SU-DHL-6 (cell line): ENCODE measurements around the gene PREX1.

Experiments
- EZH2phosphoT487 ChIP-seq: fragments of 200-600 bp; sonication (generic), shearing (Covaris generic); conservative IDR thresholded peaks from 2 replicates; pipeline ENCODE4 v1.6.1; 2018; ENCODE audit warnings: mild to moderate bottlenecking, antibody characterized with exemption, low read length, moderate library complexity, mixed read lengths
- TF ChIP-seq, protein P1 (sequence below): fragments of 200-600 bp; sonication (generic); IDR thresholded peaks from one replicate; pipeline ENCODE4 v1.5.1; 2017; ENCODE audit warnings: antibody characterized with exemption, mild to moderate bottlenecking, low read length, moderate library complexity; ENCODE audit not compliant: insufficient read depth, poor library complexity, severe bottlenecking

GRCh38 chr20:48618631-48619030, 209.2 kb downstream of the PREX1 start:
- TF ChIP-seq, protein P1, sequence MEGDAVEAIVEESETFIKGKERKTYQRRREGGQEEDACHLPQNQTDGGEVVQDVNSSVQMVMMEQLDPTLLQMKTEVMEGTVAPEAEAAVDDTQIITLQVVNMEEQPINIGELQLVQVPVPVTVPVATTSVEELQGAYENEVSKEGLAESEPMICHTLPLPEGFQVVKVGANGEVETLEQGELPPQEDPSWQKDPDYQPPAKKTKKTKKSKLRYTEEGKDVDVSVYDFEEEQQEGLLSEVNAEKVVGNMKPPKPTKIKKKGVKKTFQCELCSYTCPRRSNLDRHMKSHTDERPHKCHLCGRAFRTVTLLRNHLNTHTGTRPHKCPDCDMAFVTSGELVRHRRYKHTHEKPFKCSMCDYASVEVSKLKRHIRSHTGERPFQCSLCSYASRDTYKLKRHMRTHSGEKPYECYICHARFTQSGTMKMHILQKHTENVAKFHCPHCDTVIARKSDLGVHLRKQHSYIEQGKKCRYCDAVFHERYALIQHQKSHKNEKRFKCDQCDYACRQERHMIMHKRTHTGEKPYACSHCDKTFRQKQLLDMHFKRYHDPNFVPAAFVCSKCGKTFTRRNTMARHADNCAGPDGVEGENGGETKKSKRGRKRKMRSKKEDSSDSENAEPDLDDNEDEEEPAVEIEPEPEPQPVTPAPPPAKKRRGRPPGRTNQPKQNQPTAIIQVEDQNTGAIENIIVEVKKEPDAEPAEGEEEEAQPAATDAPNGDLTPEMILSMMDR = no peak
- TF ChIP-seq EZH2phosphoT487 = no peak
